ENCODE measurements around the gene KRTAP17-1. TPM values are rescaled to one million over a fixed set of nuclear protein-coding genes. Genes with fewer than 3 reads are reported as not detected.

The KRTAP17-1 gene
- total RNA-seq, 1 donor from 2014 or later = not detected

DNA sequence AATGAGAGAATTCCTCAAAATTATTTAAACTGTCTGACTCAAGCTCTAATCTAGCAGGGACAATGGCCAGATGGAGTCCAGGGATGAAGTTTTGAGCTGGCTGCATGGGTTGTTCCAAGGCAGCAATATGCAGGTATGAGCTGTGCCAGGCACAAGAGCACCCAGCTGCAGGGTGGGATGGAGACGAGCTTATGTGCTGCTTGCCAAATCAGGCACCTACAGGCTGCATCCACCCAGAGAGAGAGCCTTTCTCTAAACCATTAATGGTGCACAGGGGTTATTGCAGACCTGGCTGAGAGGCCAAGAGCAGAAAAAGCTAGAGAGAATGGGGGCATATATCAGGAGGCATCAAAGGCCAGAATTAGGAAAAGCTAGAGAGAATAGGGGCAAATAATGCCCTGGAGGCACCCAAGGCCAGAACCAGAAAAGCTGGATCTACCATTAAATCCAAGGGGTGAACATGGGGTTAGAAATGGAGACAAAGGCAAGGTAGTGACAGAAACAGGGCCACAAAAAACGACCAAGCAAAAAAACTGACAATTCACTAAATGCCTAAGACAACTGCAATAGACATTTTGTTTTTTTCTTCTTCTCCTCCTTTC lies 24.2 kb upstream of the KRTAP17-1 start:
- Mint-ChIP-seq H3K4me1 (ENCODE audit: unreplicated experiment) (peaks cover 5% of the 10 kb centered on the region), H3K27me3 (ENCODE audit: unreplicated experiment) (no peaks in the 10 kb centered on the region), H3K27ac (ENCODE audit: unreplicated experiment) (no peak overlapping the region), H3K4me3 (ENCODE audit: unreplicated experiment) (no peak overlapping the region), H3K36me3 (ENCODE audit: low read depth, unreplicated experiment) (peaks cover 7% of the 10 kb centered on the region), H3K9me3 (ENCODE audit: unreplicated experiment) (peaks cover 6% of the 10 kb centered on the region)
- DNase-seq (ENCODE audit: low spot score) = no peak
- TF ChIP-seq, protein P1, sequence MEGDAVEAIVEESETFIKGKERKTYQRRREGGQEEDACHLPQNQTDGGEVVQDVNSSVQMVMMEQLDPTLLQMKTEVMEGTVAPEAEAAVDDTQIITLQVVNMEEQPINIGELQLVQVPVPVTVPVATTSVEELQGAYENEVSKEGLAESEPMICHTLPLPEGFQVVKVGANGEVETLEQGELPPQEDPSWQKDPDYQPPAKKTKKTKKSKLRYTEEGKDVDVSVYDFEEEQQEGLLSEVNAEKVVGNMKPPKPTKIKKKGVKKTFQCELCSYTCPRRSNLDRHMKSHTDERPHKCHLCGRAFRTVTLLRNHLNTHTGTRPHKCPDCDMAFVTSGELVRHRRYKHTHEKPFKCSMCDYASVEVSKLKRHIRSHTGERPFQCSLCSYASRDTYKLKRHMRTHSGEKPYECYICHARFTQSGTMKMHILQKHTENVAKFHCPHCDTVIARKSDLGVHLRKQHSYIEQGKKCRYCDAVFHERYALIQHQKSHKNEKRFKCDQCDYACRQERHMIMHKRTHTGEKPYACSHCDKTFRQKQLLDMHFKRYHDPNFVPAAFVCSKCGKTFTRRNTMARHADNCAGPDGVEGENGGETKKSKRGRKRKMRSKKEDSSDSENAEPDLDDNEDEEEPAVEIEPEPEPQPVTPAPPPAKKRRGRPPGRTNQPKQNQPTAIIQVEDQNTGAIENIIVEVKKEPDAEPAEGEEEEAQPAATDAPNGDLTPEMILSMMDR (IDR thresholded peaks at IDR 0.05; ENCODE audit: unreplicated experiment) = no peak

DNA sequence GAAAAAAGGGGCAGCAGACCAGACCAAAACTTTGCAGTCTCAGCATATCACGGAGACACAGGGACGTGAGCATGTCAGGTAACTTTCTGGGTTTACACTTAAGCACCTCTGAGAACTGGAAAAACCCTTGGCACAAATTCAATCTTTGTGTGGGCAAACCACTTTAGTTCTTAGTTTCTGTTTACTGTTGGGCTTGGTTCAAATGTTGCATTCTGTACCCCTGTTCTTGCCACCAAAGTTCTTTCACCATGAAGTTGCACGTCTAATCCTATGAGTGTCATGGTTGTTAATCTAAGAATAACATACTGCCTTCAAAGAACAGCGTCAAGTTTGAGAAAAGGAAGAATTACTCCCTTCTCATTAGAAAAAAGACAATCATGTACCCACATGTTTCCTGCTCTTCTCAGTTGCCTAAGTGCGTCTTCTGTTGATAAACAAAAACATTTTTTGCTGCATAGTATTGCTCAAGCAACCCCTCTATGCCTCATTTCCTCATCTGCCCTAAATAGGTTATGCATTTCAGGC lies 23.5 kb upstream of the KRTAP17-1 start:
- H3K36me3 Mint-ChIP-seq (ENCODE audit: low read depth, unreplicated experiment) = peaks cover 7% of the 10 kb centered on the region
- H3K27me3 Mint-ChIP-seq (ENCODE audit: unreplicated experiment) = peaks cover 3% of the 10 kb centered on the region
- DNase-seq (ENCODE audit: low spot score) = no peak
- H3K27ac Mint-ChIP-seq (ENCODE audit: unreplicated experiment) = no peak overlapping the region
- H3K9me3 Mint-ChIP-seq (ENCODE audit: unreplicated experiment) = peaks cover 6% of the 10 kb centered on the region
- peaks cover 5% of the 10 kb centered on the region for H3K4me1 Mint-ChIP-seq (ENCODE audit: unreplicated experiment)
- TF ChIP-seq, protein P1 (IDR thresholded peaks at IDR 0.05; ENCODE audit: unreplicated experiment) = no peak
- no peak overlapping the region for H3K4me3 Mint-ChIP-seq (ENCODE audit: unreplicated experiment)

DNA sequence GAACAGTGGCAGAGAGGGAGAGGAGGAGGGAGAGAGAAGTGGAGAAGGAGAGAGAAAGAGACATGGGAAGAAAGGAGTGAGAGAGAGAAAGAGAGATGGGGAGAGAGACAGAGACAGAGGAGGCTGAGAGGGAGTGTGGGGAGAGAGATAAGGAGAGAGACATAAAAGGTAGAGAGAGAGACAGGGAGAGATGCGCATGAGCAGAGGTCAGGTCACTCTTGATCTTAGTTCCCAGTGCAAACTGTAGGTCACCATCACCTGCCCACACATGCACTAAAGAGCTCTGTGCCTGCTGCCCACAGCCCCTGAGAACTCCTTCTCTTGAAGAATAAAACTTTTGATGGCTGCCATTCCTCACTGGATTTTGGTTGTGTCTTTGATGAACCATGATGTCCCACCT lies 20.2 kb upstream of the KRTAP17-1 start:
- TF ChIP-seq, protein P1 (IDR thresholded peaks at IDR 0.05; ENCODE audit: unreplicated experiment) = no peak
- Mint-ChIP-seq H3K27ac (ENCODE audit: unreplicated experiment) (no peak overlapping the region), H3K4me3 (ENCODE audit: unreplicated experiment) (no peak overlapping the region), H3K27me3 (ENCODE audit: unreplicated experiment) (peaks cover 7% of the 10 kb centered on the region), H3K9me3 (ENCODE audit: unreplicated experiment) (no peaks in the 10 kb centered on the region), H3K4me1 (ENCODE audit: unreplicated experiment) (peaks cover 5% of the 10 kb centered on the region), H3K36me3 (ENCODE audit: low read depth, unreplicated experiment) (no peaks in the 10 kb centered on the region)
- DNase-seq (ENCODE audit: low spot score) = no peak

DNA sequence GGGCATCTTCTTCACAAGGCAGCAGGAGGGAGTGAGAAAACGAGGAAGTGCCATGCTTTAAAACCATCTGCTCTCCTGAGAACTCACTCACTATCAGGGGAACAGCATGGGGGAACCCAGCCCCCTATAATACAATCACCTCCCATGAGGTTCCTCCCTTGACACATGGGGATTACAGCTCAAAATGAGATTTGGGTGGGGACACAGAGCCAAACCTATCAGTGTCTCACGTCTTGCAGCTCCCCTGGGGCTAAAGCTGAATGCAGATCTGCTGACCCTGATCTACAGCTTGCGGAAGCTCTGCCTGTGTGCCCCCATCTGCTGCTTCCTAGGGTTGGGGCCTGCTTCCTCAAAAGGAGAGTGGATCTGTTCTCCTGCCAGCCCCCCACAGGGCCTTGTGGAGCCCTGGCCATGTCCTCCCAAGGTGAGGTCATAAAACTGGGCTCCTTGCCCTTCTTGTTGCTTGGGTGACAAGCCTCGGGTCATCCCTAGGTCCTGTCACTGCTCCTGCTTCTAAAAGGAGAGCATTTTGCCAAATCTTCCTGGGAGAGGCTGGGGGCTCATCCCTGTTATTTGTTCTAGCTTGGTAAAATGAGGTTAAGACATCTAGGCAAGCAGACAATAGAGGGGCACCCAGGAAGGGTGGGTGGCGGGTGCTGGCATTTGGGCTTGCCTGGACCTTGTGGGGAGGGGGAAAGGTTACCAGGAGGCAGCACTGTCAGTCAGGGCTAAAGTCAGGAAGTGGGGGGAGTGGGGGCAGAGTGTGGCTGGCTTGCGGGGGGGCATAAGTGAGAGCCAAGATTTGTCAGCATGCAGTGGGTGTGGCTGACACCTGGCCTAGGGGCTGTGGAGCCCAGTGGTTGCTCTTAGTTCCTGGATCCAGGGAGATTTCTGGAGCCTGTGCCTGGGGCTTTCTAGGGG lies 19.1 kb upstream of the KRTAP17-1 start:
- no peak overlapping the region for H3K4me3 Mint-ChIP-seq (ENCODE audit: unreplicated experiment)
- TF ChIP-seq, protein P1 (IDR thresholded peaks at IDR 0.05; ENCODE audit: unreplicated experiment) = no peak

More for the DNA sequence above, 19.1 kb upstream of the KRTAP17-1 start:
- Mint-ChIP-seq H3K9me3 (ENCODE audit: unreplicated experiment) (no peaks in the 10 kb centered on the region), H3K36me3 (ENCODE audit: low read depth, unreplicated experiment) (no peaks in the 10 kb centered on the region), H3K27me3 (ENCODE audit: unreplicated experiment) (peaks cover 7% of the 10 kb centered on the region), H3K4me1 (ENCODE audit: unreplicated experiment) (no peaks in the 10 kb centered on the region), H3K27ac (ENCODE audit: unreplicated experiment) (no peak overlapping the region)
- no peak for DNase-seq (ENCODE audit: low spot score)

All from endothelial cell (in vitro differentiated cells).